GM18526 (cell line): Measurements from ENCODE around the gene PIAS1.

Experiments used
- POLR2A ChIP-seq: IDR thresholded peaks from 3 replicates; pipeline ENCODE4 v1.6.1; 2011; ENCODE audit not compliant: insufficient read length; ENCODE audit errors: extremely low read depth

Gene PIAS1

GRCh38 chr15:68207176-68207935 lies 153.2 kb downstream of the PIAS1 start:
- no peak for TF ChIP-seq POLR2A

- no peak for TF ChIP-seq POLR2A
Measured at GRCh38 chr15:68208136-68208535, 154.0 kb downstream of the PIAS1 start.

- no peak for TF ChIP-seq POLR2A
Measured at GRCh38 chr15:68208636-68209240, 154.6 kb downstream of the PIAS1 start.

GRCh38 chr15:68209272-68209671 lies 155.2 kb downstream of the PIAS1 start:
- no peak for TF ChIP-seq POLR2A

GRCh38 chr15:68209735-68210408 lies 155.8 kb downstream of the PIAS1 start:
- TF ChIP-seq POLR2A, result no peak

GRCh38 chr15:68210409-68210756 lies 156.3 kb downstream of the PIAS1 start:
- TF ChIP-seq POLR2A, result no peak

- TF ChIP-seq POLR2A, result no peak
Measured at GRCh38 chr15:68210821-68211655, 156.9 kb downstream of the PIAS1 start.

GRCh38 chr15:68211656-68212320 lies 157.7 kb downstream of the PIAS1 start:
- TF ChIP-seq POLR2A, result no peak

GRCh38 chr15:68213991-68214837 lies 160.1 kb downstream of the PIAS1 start:
- TF ChIP-seq POLR2A, result no peak

- TF ChIP-seq POLR2A, result no peak
Measured at GRCh38 chr15:68214838-68215254, 160.7 kb downstream of the PIAS1 start.

GRCh38 chr15:68217341-68217740 lies 163.2 kb downstream of the PIAS1 start:
- no peak for TF ChIP-seq POLR2A

- TF ChIP-seq POLR2A, result no peak
Measured at GRCh38 chr15:68218331-68218730, 164.2 kb downstream of the PIAS1 start.

GRCh38 chr15:68218847-68219798 lies 165.0 kb downstream of the PIAS1 start:
- TF ChIP-seq POLR2A, result no peak

- no peak for TF ChIP-seq POLR2A
Measured at GRCh38 chr15:68220489-68220888, 166.4 kb downstream of the PIAS1 start.
